ENCODE measurements around the gene DOCK8. TPM values are rescaled to one million over a fixed set of nuclear protein-coding genes. Genes with fewer than 3 reads are reported as not detected.

The DOCK8 gene
- total and polyA plus RNA-seq, 2 of the 13 experiments (the other 11 are each of a cell fraction or from before 2014, with no cell fraction given): 0.28 to 0.38 TPM

GRCh38 chr9:214648-215493, at the start of gene DOCK8 (continued):
- no peak for TF ChIP-seq RARG (CRISPR knock-in tag; IDR thresholded peaks at IDR 0.05; ENCODE audit: low read depth)
- no peak for TF ChIP-seq SIN3A (IDR thresholded peaks at IDR 0.05; ENCODE audit: borderline replicate concordance, low read depth, low read length)
- 0 out of 2 replicates have a peak, but pooled peaks have one; percentile 75 for TF ChIP-seq HDAC6 (IDR thresholded peaks at IDR 0.05; ENCODE audit: low read depth, low read length)
- TF ChIP-seq ZNF800 (CRISPR knock-in tag; IDR thresholded peaks at IDR 0.05): peak; percentile 98
- no peak for TF ChIP-seq ZNF660 (CRISPR knock-in tag; IDR thresholded peaks at IDR 0.05; ENCODE audit: borderline replicate concordance, low read depth)
- TF ChIP-seq TERF1 (CRISPR knock-in tag; IDR thresholded peaks at IDR 0.05): peak; percentile 26; the same call in 1 of the 2 replicates
- peak; percentile 29; the same call in 1 of the 2 replicates for TF ChIP-seq ZBTB2 (CRISPR knock-in tag; IDR thresholded peaks at IDR 0.05; ENCODE audit: low read depth)
- no peak for TF ChIP-seq AHR (CRISPR knock-in tag; IDR thresholded peaks at IDR 0.05)
- TF ChIP-seq BCL3 (CRISPR knock-in tag; IDR thresholded peaks at IDR 0.05): no peak
- peak; percentile 62; the same call in 1 of the 2 replicates for TF ChIP-seq MTA1 (CRISPR knock-in tag; IDR thresholded peaks at IDR 0.05; ENCODE audit: borderline replicate concordance)
- TF ChIP-seq ZBTB34 (CRISPR knock-in tag; IDR thresholded peaks at IDR 0.05): no peak
- no peak for TF ChIP-seq NCOA1 (CRISPR knock-in tag; IDR thresholded peaks at IDR 0.05)
- TF ChIP-seq IRF2 (CRISPR knock-in tag; IDR thresholded peaks at IDR 0.05): no peak
- 0 out of 2 replicates have a peak, but pooled peaks have one; percentile 23 for TF ChIP-seq KAT8 (CRISPR knock-in tag; IDR thresholded peaks at IDR 0.05)
- TF ChIP-seq YEATS4 (CRISPR knock-in tag; IDR thresholded peaks at IDR 0.05; ENCODE audit: borderline replicate concordance): peak; percentile 57; the same call in 1 of the 2 replicates
- TF ChIP-seq KLF9 (CRISPR knock-in tag; IDR thresholded peaks at IDR 0.05; ENCODE audit: low read depth): no peak
- no peak for TF ChIP-seq ZNF629 (CRISPR knock-in tag; conservative IDR thresholded peaks at IDR 0.05)
- no peak for TF ChIP-seq MEF2D (CRISPR knock-in tag; IDR thresholded peaks at IDR 0.05)
- TF ChIP-seq POLR2A (IDR thresholded peaks at IDR 0.05; ENCODE audit: insufficient read depth in 1 of 2, low read depth in 2 of 2, low read length in 2 of 2): no peak
- no peak for TF ChIP-seq MZF1 (CRISPR knock-in tag; IDR thresholded peaks at IDR 0.05; ENCODE audit: borderline replicate concordance)
- no peak for TF ChIP-seq ZSCAN22 (CRISPR knock-in tag; IDR thresholded peaks at IDR 0.05)
- no peak for TF ChIP-seq KAT2B (IDR thresholded peaks at IDR 0.05; ENCODE audit: borderline replicate concordance, low read depth, low read length)
- no peak for TF ChIP-seq REXO4 (CRISPR knock-in tag; IDR thresholded peaks at IDR 0.05; ENCODE audit: borderline replicate concordance)
